Measurements from ENCODE around the gene BMP6. TPM values are rescaled to one million over a fixed set of nuclear protein-coding genes. Genes with fewer than 3 reads are reported as not detected.

BMP6 gene
- total RNA-seq, 1 experiment from 2014 or later = 0.15 TPM

- Histone ChIP-seq H3K27ac (ENCODE audit: low read length) (no peak overlapping the region), H3K9me3 (ENCODE audit: low read length) (no peaks in the 10 kb centered on the region), H3K36me3 (ENCODE audit: low read depth, low read length) (no peaks in the 10 kb centered on the region), H3K9me2 (replicated peaks; ENCODE audit: low read length) (no peaks in the 10 kb centered on the region; the same call in 1 of the 2 replicates), H3K4me1 (ENCODE audit: insufficient read depth, low read length) (no peaks in the 10 kb centered on the region), H3K27me3 (ENCODE audit: low read length) (no peaks in the 10 kb centered on the region), H3K9ac (ENCODE audit: low read length) (no peak overlapping the region), H2AFZ (ENCODE audit: low read length) (no peak overlapping the region), H3K79me2 (ENCODE audit: low read length) (no peaks in the 10 kb centered on the region), H3F3A (ENCODE audit: low read length, unreplicated experiment) (no peaks in the 10 kb centered on the region), H3K4me3 (ENCODE audit: low read length) (no peak overlapping the region), H3K4me2 (ENCODE audit: low read length) (no peak overlapping the region), H4K20me1 (ENCODE audit: low read length) (no peaks in the 10 kb centered on the region)
- ChIA-PET CTCF (no interaction called here), POLR2A (ENCODE audit: unreplicated experiment) (no interaction called here)
- DNase-seq = no peak
- no peak for ATAC-seq
- TF ChIP-seq EZH2 (IDR thresholded peaks at IDR 0.05; ENCODE audit: low read length, unreplicated experiment) (no peak), EZH2phosphoT487 (IDR thresholded peaks at IDR 0.05; ENCODE audit: borderline replicate concordance, low read length) (no peak), CTCF (conservative IDR thresholded peaks at IDR 0.05; ENCODE audit: low read depth, low read length) (no peak)
- BruUV-seq (replicated peaks) = no TSS peak
- intact Hi-C loops (cut with micrococcal nuclease) = no loop called here
Measured at GRCh38 chr6:7866526-7866925, 140.6 kb downstream of the BMP6 start.

GRCh38 chr6:7868926-7869325 lies 143.0 kb downstream of the BMP6 start:
- POLR2A ChIA-PET (ENCODE audit: unreplicated experiment) = no interaction called here

More at GRCh38 chr6:7868926-7869325, 143.0 kb downstream of the BMP6 start:
- H3K27ac ChIP-seq (ENCODE audit: low read length) = no peak overlapping the region
- no peak overlapping the region for H3K4me2 ChIP-seq (ENCODE audit: low read length)
- H3K79me2 ChIP-seq (ENCODE audit: low read length) = no peaks in the 10 kb centered on the region
- no peaks in the 10 kb centered on the region for H3K9me3 ChIP-seq (ENCODE audit: low read length)
- CTCF ChIA-PET = no interaction called here
- no peaks in the 10 kb centered on the region for H4K20me1 ChIP-seq (ENCODE audit: low read length)
- DNase-seq (no peak), ATAC-seq (no peak)
- H2AFZ ChIP-seq (ENCODE audit: low read length) = no peak overlapping the region
- no peaks in the 10 kb centered on the region for H3K36me3 ChIP-seq (ENCODE audit: low read depth, low read length)
- H3K9ac ChIP-seq (ENCODE audit: low read length) = no peak overlapping the region
- BruUV-seq (replicated peaks) = no TSS peak
- no peaks in the 10 kb centered on the region for H3K4me1 ChIP-seq (ENCODE audit: insufficient read depth, low read length)
- TF ChIP-seq CTCF (conservative IDR thresholded peaks at IDR 0.05; ENCODE audit: low read depth, low read length) (no peak), EZH2 (IDR thresholded peaks at IDR 0.05; ENCODE audit: low read length, unreplicated experiment) (no peak), EZH2phosphoT487 (IDR thresholded peaks at IDR 0.05; ENCODE audit: borderline replicate concordance, low read length) (no peak)
- no peaks in the 10 kb centered on the region for H3F3A ChIP-seq (ENCODE audit: low read length, unreplicated experiment)
- no peaks in the 10 kb centered on the region; the same call in 1 of the 2 replicates for H3K9me2 ChIP-seq (replicated peaks; ENCODE audit: low read length)
- H3K27me3 ChIP-seq (ENCODE audit: low read length) = no peaks in the 10 kb centered on the region
- no peak overlapping the region for H3K4me3 ChIP-seq (ENCODE audit: low read length)
- intact Hi-C loops (cut with micrococcal nuclease) = no loop called here

Measured in PC-3 (cell line).